ENCODE measurements around the gene KIF19.

Gene KIF19

DNA sequence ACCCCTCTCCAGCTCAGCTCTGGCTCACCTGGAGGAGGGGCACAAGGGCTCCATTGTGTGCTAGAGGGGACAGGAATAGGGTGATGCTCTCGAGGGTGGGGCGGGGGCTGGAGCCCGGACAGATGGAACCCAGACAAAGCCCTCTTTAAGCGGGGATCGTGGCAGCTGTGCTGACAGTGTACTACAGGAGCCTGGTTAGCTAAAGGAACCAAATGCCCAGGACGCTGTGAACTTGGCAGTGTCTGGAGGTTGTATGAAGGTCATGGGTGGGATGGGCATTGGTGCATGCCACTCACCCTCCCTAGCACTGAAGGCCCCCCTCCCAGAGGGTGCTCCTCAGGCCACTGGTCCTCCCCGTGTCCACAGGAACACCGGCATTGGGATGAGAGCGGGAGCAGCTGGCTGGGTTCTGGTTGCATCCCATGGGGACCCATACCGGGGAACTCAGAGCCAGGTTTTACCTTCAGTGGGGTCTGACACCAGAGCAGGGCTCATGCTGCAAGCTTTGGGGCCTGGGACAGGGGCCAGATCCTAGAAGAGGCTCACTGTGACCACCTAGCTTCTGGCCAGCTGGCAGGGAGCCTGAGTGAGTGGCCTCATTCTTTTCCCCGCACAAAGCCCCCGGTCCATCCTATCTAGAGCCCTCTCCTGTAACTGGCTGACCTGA is 11.9 kb downstream of the KIF19 start:
- H2BK120ac ChIP-seq (ENCODE audit: low read depth, low read length): no peak overlapping the region
- no peak overlapping the region for H3K9ac ChIP-seq (ENCODE audit: low read depth, low read length, poor library complexity)
- no peak overlapping the region for H3K27ac ChIP-seq (replicated peaks; ENCODE audit: low read length)
- H4K8ac ChIP-seq (ENCODE audit: low read depth, low read length): no peak overlapping the region
- H2AK5ac ChIP-seq (ENCODE audit: low read depth, low read length): peak overlapping the region; percentile 90
- no peak overlapping the region for H3K4me3 ChIP-seq (ENCODE audit: low read length in 2 of 2)
- WGBS, 2 donors (ENCODE audit: extremely low coverage in 2 of 2, insufficient read length in 2 of 2, insufficient replicate concordance in 1 of 2): no CpG with 5 or more reads among the region's 12 CpGs
- no peak overlapping the region for H2BK12ac ChIP-seq (ENCODE audit: low read length)
- H2BK5ac ChIP-seq (ENCODE audit: low read length): no peak overlapping the region
- no peak overlapping the region for H3K14ac ChIP-seq (ENCODE audit: low read length)
- no peak overlapping the region for H3K4ac ChIP-seq (ENCODE audit: low read length)
- H3K18ac ChIP-seq (ENCODE audit: low read length): no peak overlapping the region
- no peak overlapping the region for H4K91ac ChIP-seq (ENCODE audit: low read depth, low read length, poor library complexity)
- H3K23ac ChIP-seq (ENCODE audit: low read depth, low read length, poor library complexity): peak overlapping the region; percentile 37
- H3K79me1 ChIP-seq (ENCODE audit: low read depth, low read length): peaks cover 2% of the 10 kb centered on the region
- no peak for DNase-seq (ENCODE audit: low spot score)
- H2AFZ ChIP-seq (ENCODE audit: low read length): no peak overlapping the region
- peaks cover 0 to 57% (median 0%) of the 10 kb centered on the region in 3 experiments for H3K27me3 ChIP-seq (ENCODE audit: control insufficient read depth in 3 of 3, insufficient read depth in 3 of 3, low read depth in 1 of 3, low read length in 3 of 3)
- no peak overlapping the region for H2BK15ac ChIP-seq (ENCODE audit: low read length)
- peaks cover 0 to 5% of the 10 kb centered on the region in 2 donors for H3K9me3 ChIP-seq (replicated peaks in 1 of 2; ENCODE audit: control insufficient read depth in 2 of 2, insufficient read depth in 1 of 2, low read depth in 1 of 2, low read length in 2 of 2)
- H3K36me3 ChIP-seq (replicated peaks in 1 of 2; ENCODE audit: control insufficient read depth in 2 of 2, insufficient read depth in 2 of 2, low read length in 2 of 2): no peaks in the 10 kb centered on the region
- H3K4me2 ChIP-seq (ENCODE audit: insufficient read depth, low read length, poor library complexity, severe bottlenecking): no peak overlapping the region
- H3K4me1 ChIP-seq (ENCODE audit: control insufficient read depth in 2 of 2, insufficient read depth in 1 of 2, low read depth in 1 of 2, low read length in 2 of 2): peaks cover 0 to 8% of the 10 kb centered on the region in 2 donors

DNA sequence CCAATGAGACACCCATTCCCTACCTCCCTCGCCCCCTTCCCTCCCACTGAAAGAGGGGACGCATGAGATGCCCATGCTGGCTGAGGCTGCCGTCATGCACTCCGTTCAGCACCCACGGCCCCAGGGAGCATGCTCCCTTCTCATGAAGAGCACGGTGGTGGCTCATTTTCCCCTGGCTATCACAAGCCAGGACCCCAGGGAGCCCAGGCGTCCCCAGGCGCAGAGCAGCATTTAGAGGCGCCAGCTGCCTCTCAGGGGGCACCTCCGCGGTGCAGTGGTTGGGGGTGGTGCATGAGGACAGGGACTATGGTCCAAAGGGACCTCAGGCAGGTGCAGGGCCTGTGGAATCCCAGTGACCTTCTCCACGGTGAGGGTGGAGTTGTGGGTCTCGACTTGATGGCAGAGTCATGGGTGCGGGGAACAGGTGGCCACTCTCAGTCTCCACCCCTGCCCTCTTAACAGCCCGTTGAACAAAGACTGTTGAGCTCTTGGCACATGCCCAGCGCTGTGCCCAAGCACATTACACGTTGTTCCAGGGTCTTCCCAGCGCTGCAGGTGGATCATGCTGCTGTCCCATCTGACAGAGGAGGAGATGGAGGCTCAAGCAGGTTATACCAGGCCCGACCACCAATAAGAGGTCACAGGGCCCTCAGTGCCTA is 13.6 kb downstream of the KIF19 start:
- no peak overlapping the region for H4K8ac ChIP-seq (ENCODE audit: low read depth, low read length)
- peak overlapping the region; percentile 20 for H2AK5ac ChIP-seq (ENCODE audit: low read depth, low read length)
- H3K4ac ChIP-seq (ENCODE audit: low read length): no peak overlapping the region
- H3K9ac ChIP-seq (ENCODE audit: low read depth, low read length, poor library complexity): peak overlapping the region; percentile 39
- no peak overlapping the region for H3K14ac ChIP-seq (ENCODE audit: low read length)
- H3K9me3 ChIP-seq (replicated peaks in 1 of 2; ENCODE audit: control insufficient read depth in 2 of 2, insufficient read depth in 1 of 2, low read depth in 1 of 2, low read length in 2 of 2): no peaks in the 10 kb centered on the region
- no peak overlapping the region for H3K4me3 ChIP-seq (ENCODE audit: low read length in 2 of 2)
- no peak overlapping the region for H3K27ac ChIP-seq (replicated peaks; ENCODE audit: low read length)
- no peak overlapping the region for H3K4me2 ChIP-seq (ENCODE audit: insufficient read depth, low read length, poor library complexity, severe bottlenecking)
- peak overlapping the region; percentile 13 for H3K23ac ChIP-seq (ENCODE audit: low read depth, low read length, poor library complexity)
- H2BK12ac ChIP-seq (ENCODE audit: low read length): no peak overlapping the region
- peaks cover 0 to 67% (median 0%) of the 10 kb centered on the region in 3 experiments for H3K27me3 ChIP-seq (ENCODE audit: control insufficient read depth in 3 of 3, insufficient read depth in 3 of 3, low read depth in 1 of 3, low read length in 3 of 3)
- no peak overlapping the region for H2BK5ac ChIP-seq (ENCODE audit: low read length)
- peak overlapping the region; percentile 13 for H2BK15ac ChIP-seq (ENCODE audit: low read length)
- no peak overlapping the region for H2BK120ac ChIP-seq (ENCODE audit: low read depth, low read length)
- no peak overlapping the region for H2AFZ ChIP-seq (ENCODE audit: low read length)
- no peak overlapping the region for H3K18ac ChIP-seq (ENCODE audit: low read length)
- peaks cover 5% of the 10 kb centered on the region for H3K79me1 ChIP-seq (ENCODE audit: low read depth, low read length)
- WGBS, 2 donors (ENCODE audit: extremely low coverage in 2 of 2, insufficient read length in 2 of 2, insufficient replicate concordance in 1 of 2): no CpG with 5 or more reads among the region's 19 CpGs
- peaks cover 0 to 8% of the 10 kb centered on the region in 2 donors for H3K4me1 ChIP-seq (ENCODE audit: control insufficient read depth in 2 of 2, insufficient read depth in 1 of 2, low read depth in 1 of 2, low read length in 2 of 2)
- H3K36me3 ChIP-seq (replicated peaks in 1 of 2; ENCODE audit: control insufficient read depth in 2 of 2, insufficient read depth in 2 of 2, low read length in 2 of 2): no peaks in the 10 kb centered on the region
- DNase-seq (ENCODE audit: low spot score): no peak
- no peak overlapping the region for H4K91ac ChIP-seq (ENCODE audit: low read depth, low read length, poor library complexity)

DNA sequence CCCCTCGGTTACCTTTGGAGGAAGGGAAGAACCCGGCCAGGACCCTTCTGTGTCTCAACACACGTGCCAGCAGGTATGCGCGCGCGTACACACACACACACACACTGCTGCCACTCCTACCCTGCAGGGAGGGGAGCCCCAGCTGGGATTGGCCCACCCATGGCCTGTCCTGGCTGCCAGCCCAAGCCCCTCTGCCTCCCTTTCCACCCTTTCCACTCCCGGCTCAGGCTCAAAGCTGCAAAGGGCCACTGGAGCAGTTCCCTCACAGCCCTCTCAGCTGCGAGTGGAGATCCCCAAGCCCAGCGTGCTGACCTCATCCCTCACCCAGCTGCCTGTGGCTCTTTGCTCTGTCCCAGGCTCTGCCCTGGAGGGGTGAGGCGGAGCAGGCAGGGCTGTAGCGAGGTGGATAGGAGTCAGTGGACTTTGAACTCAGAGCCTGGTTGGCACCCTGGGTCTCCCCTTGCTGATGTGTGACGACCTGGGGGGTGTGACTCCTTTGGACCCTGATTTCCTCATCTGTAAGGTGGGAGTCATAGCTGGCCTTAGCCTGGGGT is 14.5 kb downstream of the KIF19 start:
- Histone ChIP-seq H2BK120ac (ENCODE audit: low read depth, low read length) (no peak overlapping the region), H4K91ac (ENCODE audit: low read depth, low read length, poor library complexity) (no peak overlapping the region), H2BK12ac (ENCODE audit: low read length) (peak overlapping the region; percentile 30), H2AK5ac (ENCODE audit: low read depth, low read length) (peak overlapping the region; percentile 66), H3K4me1 (ENCODE audit: control insufficient read depth in 2 of 2, insufficient read depth in 1 of 2, low read depth in 1 of 2, low read length in 2 of 2) (peaks cover 0 to 10% of the 10 kb centered on the region in 2 donors), H3K9me3 (replicated peaks in 1 of 2; ENCODE audit: control insufficient read depth in 2 of 2, insufficient read depth in 1 of 2, low read depth in 1 of 2, low read length in 2 of 2) (no peaks in the 10 kb centered on the region), H3K18ac (ENCODE audit: low read length) (peak overlapping the region; percentile 61), H4K8ac (ENCODE audit: low read depth, low read length) (no peak overlapping the region), H3K23ac (ENCODE audit: low read depth, low read length, poor library complexity) (no peak overlapping the region), H3K4ac (ENCODE audit: low read length) (no peak overlapping the region), H3K36me3 (replicated peaks in 1 of 2; ENCODE audit: control insufficient read depth in 2 of 2, insufficient read depth in 2 of 2, low read length in 2 of 2) (no peaks in the 10 kb centered on the region), H2BK5ac (ENCODE audit: low read length) (no peak overlapping the region), H3K9ac (ENCODE audit: low read depth, low read length, poor library complexity) (no peak overlapping the region), H3K27ac (replicated peaks; ENCODE audit: low read length) (no peak overlapping the region), H3K27me3 (ENCODE audit: control insufficient read depth in 3 of 3, insufficient read depth in 3 of 3, low read depth in 1 of 3, low read length in 3 of 3) (peaks cover 0 to 66% (median 0%) of the 10 kb centered on the region in 3 experiments), H3K4me3 (ENCODE audit: low read length in 2 of 2) (no peak overlapping the region), H3K79me1 (ENCODE audit: low read depth, low read length) (peaks cover 5% of the 10 kb centered on the region), H3K14ac (ENCODE audit: low read length) (no peak overlapping the region), H2BK15ac (ENCODE audit: low read length) (peak overlapping the region; percentile 90), H2AFZ (ENCODE audit: low read length) (no peak overlapping the region), H3K4me2 (ENCODE audit: insufficient read depth, low read length, poor library complexity, severe bottlenecking) (no peak overlapping the region)
- DNase-seq (ENCODE audit: low spot score): no peak
- WGBS, 2 donors (ENCODE audit: extremely low coverage in 2 of 2, insufficient read length in 2 of 2, insufficient replicate concordance in 1 of 2): no CpG with 5 or more reads among the region's 13 CpGs

DNA sequence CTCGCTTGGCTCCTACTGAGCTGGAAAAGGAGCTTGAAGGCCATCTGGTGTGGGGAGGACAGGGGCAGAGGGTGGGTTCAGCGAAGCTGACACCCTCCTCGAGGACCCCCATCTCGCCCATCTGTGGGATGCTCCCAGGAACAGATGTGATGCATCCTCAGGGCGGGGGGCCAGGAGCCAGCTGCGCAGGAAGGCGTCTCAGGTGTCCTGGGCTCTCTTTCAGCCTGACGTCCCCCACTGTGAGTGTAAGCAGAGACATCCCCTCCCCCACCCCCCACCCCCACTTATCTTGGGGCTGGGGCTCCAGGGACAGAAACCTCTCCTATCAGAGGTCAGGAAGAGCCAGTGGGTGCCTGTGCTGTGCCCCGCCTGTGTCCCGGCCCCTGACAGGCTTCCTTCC is 16.2 kb downstream of the KIF19 start:
- H2BK12ac ChIP-seq (ENCODE audit: low read length): no peak overlapping the region
- peak overlapping the region; percentile 79 for H3K18ac ChIP-seq (ENCODE audit: low read length)
- H3K23ac ChIP-seq (ENCODE audit: low read depth, low read length, poor library complexity): peak overlapping the region; percentile 90
- H2BK15ac ChIP-seq (ENCODE audit: low read length): peak overlapping the region; percentile 85
- no peak overlapping the region for H3K4ac ChIP-seq (ENCODE audit: low read length)
- H3K4me1 ChIP-seq (ENCODE audit: control insufficient read depth in 2 of 2, insufficient read depth in 1 of 2, low read depth in 1 of 2, low read length in 2 of 2): peaks cover 0 to 10% of the 10 kb centered on the region in 2 donors
- H2AFZ ChIP-seq (ENCODE audit: low read length): no peak overlapping the region
- H2BK5ac ChIP-seq (ENCODE audit: low read length): no peak overlapping the region
- no peak overlapping the region for H4K8ac ChIP-seq (ENCODE audit: low read depth, low read length)
- no peaks in the 10 kb centered on the region for H3K9me3 ChIP-seq (replicated peaks in 1 of 2; ENCODE audit: control insufficient read depth in 2 of 2, insufficient read depth in 1 of 2, low read depth in 1 of 2, low read length in 2 of 2)
- H3K9ac ChIP-seq (ENCODE audit: low read depth, low read length, poor library complexity): no peak overlapping the region
- H3K14ac ChIP-seq (ENCODE audit: low read length): peak overlapping the region; percentile 17
- peaks cover 0 to 67% (median 0%) of the 10 kb centered on the region in 3 experiments for H3K27me3 ChIP-seq (ENCODE audit: control insufficient read depth in 3 of 3, insufficient read depth in 3 of 3, low read depth in 1 of 3, low read length in 3 of 3)
- H3K36me3 ChIP-seq (replicated peaks in 1 of 2; ENCODE audit: control insufficient read depth in 2 of 2, insufficient read depth in 2 of 2, low read length in 2 of 2): no peaks in the 10 kb centered on the region
- no peak for DNase-seq (ENCODE audit: low spot score)
- no peak overlapping the region for H3K4me2 ChIP-seq (ENCODE audit: insufficient read depth, low read length, poor library complexity, severe bottlenecking)
- peak overlapping the region; percentile 95 for H2AK5ac ChIP-seq (ENCODE audit: low read depth, low read length)
- peaks cover 5% of the 10 kb centered on the region for H3K79me1 ChIP-seq (ENCODE audit: low read depth, low read length)
- no peak overlapping the region for H4K91ac ChIP-seq (ENCODE audit: low read depth, low read length, poor library complexity)
- WGBS, 2 donors (ENCODE audit: extremely low coverage in 2 of 2, insufficient read length in 2 of 2, insufficient replicate concordance in 1 of 2): no CpG with 5 or more reads among the region's 10 CpGs
- H2BK120ac ChIP-seq (ENCODE audit: low read depth, low read length): no peak overlapping the region
- peak overlapping the region in 1 of 2 donors; percentile 28 for H3K4me3 ChIP-seq (ENCODE audit: low read length in 2 of 2)
- no peak overlapping the region for H3K27ac ChIP-seq (replicated peaks; ENCODE audit: low read length)
